Stomach (tissue), 4 donors: Measurements from ENCODE around the gene LRP11.

Experiments
- CTCF ChIP-seq, 7 experiments: fragments of 450-650 bp in 4 of 7; fragments of 200-600 bp in 3 of 7; sonication (generic) in 3 of 7; IDR thresholded peaks; one replicate each; pipeline ENCODE4 v1.5.1; 2016 to 2019; ENCODE audit warnings: antibody characterized with exemption in 7 of 7, control low read depth in 2 of 7, mild to moderate bottlenecking in 1 of 7
- POLR2A ChIP-seq, 4 donors: fragments of 450-650 bp; IDR thresholded peaks; one replicate each; pipeline ENCODE4 v1.6.1; 2016; ENCODE audit warnings: antibody characterized with exemption in 4 of 4, control low read depth in 2 of 4, mild to moderate bottlenecking in 1 of 4, moderate library complexity in 1 of 4

GRCh38 chr6:149863698-149864577, at the start of gene LRP11:
- TF ChIP-seq POLR2A (IDR thresholded peaks at IDR 0.05) (no peak), CTCF (IDR thresholded peaks at IDR 0.05) (no peak)
